K562 (cell line): ENCODE results near the gene COL4A4. TPM values are rescaled to one million over a fixed set of nuclear protein-coding genes. Genes with fewer than 3 reads are reported as not detected.

ENCODE experiments used
- ATAC-seq: fragments of 200-7000 bp; cut with Tn5 transposase; 3 replicates; pipeline ENCODE4 v1.9.1; 2020; ENCODE audit warnings: moderate library complexity
- BruUV-seq: library from RNA; stranded (reverse); fragments of 400-500 nt; replicated peaks from 2 replicates; lab custom pipeline; 2021; lab: Mats Ljungman, UMichigan
- CTCF ChIA-PET: fragments of 300-600 bp; formaldehyde crosslinking; extraction: SDS; loops from one replicate; lab custom pipeline; 2021; ENCODE audit warnings: low intra/inter-chr PET ratio; lab: Yijun Ruan, JAX
- POLR2A ChIA-PET: fragments of 300-600, 350-650 bp; sonication (Branson Sonifier 250); formaldehyde crosslinking; extraction: SDS; loops from one replicate; lab custom pipeline; 2021; ENCODE audit warnings: antibody characterized with exemption, inconsistent platforms; lab: Yijun Ruan, JAX
- DNase-seq, 4 experiments: peaks; one replicate each; pipeline versions ENCODE4 v3.0.0 to v3.0.0-alpha.2; 2011 to 2018; ENCODE audit warnings: low spot score in 3 of 4, mixed read lengths in 3 of 4; ENCODE audit errors: extremely low read depth in 1 of 4
- FAIRE-seq: peaks from 2 replicates; lab custom pipeline; 2011; peaks lifted over from hg19 to GRCh38; lab: Jason Lieb, UNC
- H2AFZ ChIP-seq: 2 replicates; pipeline ENCODE4 v1.6.0; 2011; ENCODE audit warnings: low read depth, low read length, control low read depth, inconsistent platforms
- H3K27ac ChIP-seq: fragments of 200-600 bp; 3 replicates; pipeline ENCODE4 v1.8.0; 2011; ENCODE audit warnings: low read depth, mild to moderate bottlenecking, control low read depth, inconsistent platforms, low read length, moderate library complexity, mixed read lengths; ENCODE audit errors: extremely low read depth
- H3K27me3 ChIP-seq, 2 experiments: fragments of 300-600 bp in 1 of 2; 2 replicates in 1 of 2; 3 replicates in 1 of 2; pipeline versions ENCODE4 v1.6.0 to v1.8.0; 2011; ENCODE audit warnings: inconsistent platforms in 2 of 2, low read length in 2 of 2, mild to moderate bottlenecking in 1 of 2, mixed read lengths in 1 of 2, moderate library complexity in 1 of 2; ENCODE audit not compliant: control insufficient read depth in 2 of 2, insufficient read depth in 2 of 2
- H3K36me3 ChIP-seq: fragments of 300-600 bp; 3 replicates; pipeline ENCODE4 v1.8.0; 2011; ENCODE audit warnings: mild to moderate bottlenecking, low read length, inconsistent platforms; ENCODE audit not compliant: control insufficient read depth, insufficient read depth
- H3K4me1 ChIP-seq, 2 experiments: fragments of 200-600 bp in 1 of 2; replicated peaks in 1 of 2; 2 replicates in 1 of 2; 3 replicates in 1 of 2; pipeline versions ENCODE4 v1.5.1 to v1.8.0; 2011; ENCODE audit warnings: inconsistent platforms in 2 of 2, low read length in 2 of 2, mild to moderate bottlenecking in 1 of 2, mixed read lengths in 1 of 2, moderate library complexity in 1 of 2; ENCODE audit not compliant: control insufficient read depth in 2 of 2, insufficient read depth in 2 of 2
- H3K4me2 ChIP-seq: 2 replicates; pipeline ENCODE4 v1.6.1; 2011; ENCODE audit warnings: low read length, control low read depth, inconsistent platforms, mixed read lengths; ENCODE audit not compliant: insufficient read depth
- H3K4me3 ChIP-seq: fragments of 200-600 bp; sonication (generic), shearing (Covaris generic); 2 replicates; pipeline ENCODE4 v1.5.1; 2016; ENCODE audit warnings: control low read depth, inconsistent platforms
- H3K79me2 ChIP-seq: fragments of 200-600 bp; 3 replicates; pipeline ENCODE4 v1.8.0; 2011; ENCODE audit warnings: low read length, inconsistent platforms; ENCODE audit not compliant: control insufficient read depth, insufficient read depth
- H3K9ac ChIP-seq, 2 experiments: 2 replicates each; pipeline versions ENCODE4 v1.6.0 to v1.6.1; 2011; ENCODE audit warnings: low read depth in 2 of 2, low read length in 2 of 2, control low read depth in 1 of 2, inconsistent platforms in 1 of 2, mild to moderate bottlenecking in 1 of 2, mixed read lengths in 1 of 2; ENCODE audit not compliant: insufficient read depth in 1 of 2
- H3K9me1 ChIP-seq: one replicate; pipeline ENCODE4 v1.6.0; 2011; ENCODE audit warnings: inconsistent platforms, mild to moderate bottlenecking, low read length, moderate library complexity; ENCODE audit not compliant: control insufficient read depth, insufficient read depth
- H3K9me3 ChIP-seq: replicated peaks from 2 replicates; pipeline ENCODE4 v1.5.1; 2011; ENCODE audit warnings: low read depth, low read length, inconsistent platforms; ENCODE audit not compliant: control insufficient read depth, insufficient read depth
- H4K20me1 ChIP-seq: replicated peaks from 2 replicates; pipeline ENCODE4 v1.6.1; 2011; ENCODE audit warnings: low read length, inconsistent platforms, mixed read lengths; ENCODE audit not compliant: control insufficient read depth, insufficient read depth
- HDAC8 ChIP-seq: fragments of 450-650 bp; IDR thresholded peaks from 2 replicates; pipeline ENCODE4 v1.6.1; 2016; ENCODE audit warnings: mild to moderate bottlenecking, missing genetic modification characterization, moderate library complexity, missing compliant biosample characterization
- L3MBTL2 ChIP-seq: fragments of 450-650 bp; IDR thresholded peaks from 2 replicates; pipeline ENCODE4 v1.6.1; 2016; ENCODE audit warnings: mild to moderate bottlenecking, moderate library complexity
- SETDB1 ChIP-seq: IDR thresholded peaks from one replicate; pipeline ENCODE4 v1.6.1; 2012; ENCODE audit warnings: low read length, control low read depth, inconsistent platforms
- SMAD1 ChIP-seq: fragments of 150-350 bp; IDR thresholded peaks from 2 replicates; pipeline ENCODE4 v1.6.1; 2014; ENCODE audit warnings: low read length, low read depth; ENCODE audit not compliant: partially characterized antibody
- VEZF1 ChIP-seq: fragments of 200-800 bp; sonication (Bioruptor generic); IDR thresholded peaks from 2 replicates; pipeline ENCODE4 v1.6.1; 2017; ENCODE audit warnings: missing genetic modification characterization, missing compliant biosample characterization
- ZC3H4 ChIP-seq: sonication (generic); formaldehyde crosslinking; IDR thresholded peaks from 2 replicates; pipeline ENCODE4 v1.9.0; 2021; ENCODE audit warnings: missing genetic modification reagents, borderline replicate concordance
- WGBS: fragments of 100-300 bp; shearing (Covaris generic); methylation state at CpG from one replicate; pipeline ENCODE4 v1.1.6; 2016; ENCODE audit warnings: low coverage, mixed read lengths; ENCODE audit not compliant: insufficient coverage; ENCODE audit errors: missing lambda C conversion rate; 5-methylcytosine and 5-hydroxymethylcytosine counted together
- in situ Hi-C: fragments of 300-500 bp; cut with MboI; formaldehyde crosslinking; loops from 4 replicates; pipeline ENCODE4 v1.15.0; 2018; ENCODE audit warnings: inconsistent platforms, mixed read lengths
- intact Hi-C: fragments of 100-400 bp; cut with micrococcal nuclease; formaldehyde crosslinking; loops from 2 replicates; pipeline ENCODE4 v1.14.2; 2022
- polyA plus RNA-seq, 8 experiments: library from polyadenylated mRNA; depleted of rRNA in 4 of 8; stranded (reverse) in 5 of 8; unstranded in 3 of 8; fragments of >200 nt; fragmentation: Nextera tagmentation in 2 of 8; fragmentation: Illumina TruSeq in 1 of 8; extraction: Ambion mirVana in 2 of 8; extraction: Trizol in 1 of 8; gene quantifications; 2 replicates each; pipeline versions ENCODE4 v1.2.1 to v1.2.3, GENCODE V29; 2011 to 2014; ENCODE audit warnings: inconsistent platforms in 1 of 8, missing spikeins in 1 of 8
- total RNA-seq, 7 experiments: library from RNA; depleted of rRNA in 6 of 7; stranded (reverse); fragments of >200 nt in 6 of 7; fragmentation: Illumina TruSeq in 2 of 7; extraction: Trizol in 2 of 7; gene quantifications; 2 replicates each; pipeline versions ENCODE4 v1.2.1 to v1.2.3, GENCODE V29; 2011 to 2021; ENCODE audit warnings: low replicate concordance in 1 of 7

Gene COL4A4
- total and polyA plus RNA-seq, 9 of the 15 experiments (the other 6 are each of a cell fraction or from before 2014, with no cell fraction given): under 0.01 to 0.01 TPM; not detected in 7

- Histone ChIP-seq H2AFZ (no peak overlapping the region), H3K4me3 (no peak overlapping the region), H3K27ac (no peak overlapping the region), H3K9me3 (no peaks in the 10 kb centered on the region), H3K27me3 (no peaks in the 10 kb centered on the region), H3K36me3 (no peaks in the 10 kb centered on the region), H3K4me2 (no peak overlapping the region), H4K20me1 (no peaks in the 10 kb centered on the region), H3K9ac (no peak overlapping the region), H3K9me1 (no peaks in the 10 kb centered on the region), H3K79me2 (no peaks in the 10 kb centered on the region), H3K4me1 (no peaks in the 10 kb centered on the region)
- FAIRE-seq (no peak), DNase-seq (no peak), ATAC-seq (no peak)
- no TSS peak for BruUV-seq
- 1% methylated on average over 6 of the region's 6 CpGs for whole genome bisulfite sequencing
- TF ChIP-seq ZC3H4 (CRISPR knock-in tag) (no peak), HDAC8 (tag) (no peak)
- in situ Hi-C loops (no loop called here), intact Hi-C loops (no loop called here)
- CTCF ChIA-PET: no interaction called here
- POLR2A ChIA-PET: no interaction called here
Observed at GRCh38 chr2:227154986-227155774, 8.8 kb downstream of the COL4A4 start.

- in situ Hi-C loops: no loop called here
- H3K9ac ChIP-seq: no peak overlapping the region
- H3K4me1 ChIP-seq: no peaks in the 10 kb centered on the region
- BruUV-seq: no TSS peak
- POLR2A ChIA-PET: no interaction called here
- H3K9me3 ChIP-seq: no peaks in the 10 kb centered on the region
- FAIRE-seq (no peak), ATAC-seq (no peak), DNase-seq (no peak)
- no peaks in the 10 kb centered on the region for H3K27me3 ChIP-seq
- CTCF ChIA-PET: no interaction called here
- H4K20me1 ChIP-seq: no peaks in the 10 kb centered on the region
- H3K79me2 ChIP-seq: no peaks in the 10 kb centered on the region
- H2AFZ ChIP-seq: no peak overlapping the region
- H3K36me3 ChIP-seq: no peaks in the 10 kb centered on the region
- H3K9me1 ChIP-seq: no peaks in the 10 kb centered on the region
- H3K4me3 ChIP-seq: no peak overlapping the region
- TF ChIP-seq SMAD1 (no peak), VEZF1 (no peak), L3MBTL2 (no peak), SETDB1 (no peak)
- no peak overlapping the region for H3K27ac ChIP-seq
- intact Hi-C loops: no loop called here
- no peak overlapping the region for H3K4me2 ChIP-seq
- 0% methylated on average over 3 of the region's 4 CpGs for WGBS
Observed at GRCh38 chr2:227153758-227154486, 10.1 kb downstream of the COL4A4 start.
